ENCODE results near the gene GPRIN3. TPM values are rescaled to one million over a fixed set of nuclear protein-coding genes. Genes with fewer than 3 reads are reported as not detected.

The GPRIN3 gene
- total RNA-seq, 1 experiment from 2014 or later, result 0.48 TPM

GRCh38 chr4:89218587-89218986, 89.0 kb downstream of the GPRIN3 start:
- no peaks in the 10 kb centered on the region for H3K79me1 ChIP-seq (ENCODE audit: insufficient read depth, low read depth, low read length, poor library complexity, severe bottlenecking)
- no peaks in the 10 kb centered on the region for H3K79me2 ChIP-seq (ENCODE audit: insufficient read depth, low read length)
- no peak for TF ChIP-seq CTCF (conservative IDR thresholded peaks at IDR 0.05)
- no peaks in the 10 kb centered on the region for H4K20me1 ChIP-seq (ENCODE audit: control insufficient read depth, insufficient read depth, insufficient read length)
- H3K27me3 Mint-ChIP-seq (ENCODE audit: low read depth), result no peaks in the 10 kb centered on the region
- no peaks in the 10 kb centered on the region for H3K4me1 ChIP-seq (ENCODE audit: insufficient read depth, low read length)
- no peak overlapping the region for H3K23ac ChIP-seq (ENCODE audit: insufficient read length, low read depth, low read length)
- H2AFZ ChIP-seq (ENCODE audit: low read length), result no peak overlapping the region
- H2BK12ac ChIP-seq (ENCODE audit: insufficient read length, low read depth, low read length), result no peak overlapping the region
- no peak overlapping the region for H4K91ac ChIP-seq (ENCODE audit: insufficient read length, low read depth, low read length)
- no peaks in the 10 kb centered on the region for H3K27me3 ChIP-seq (ENCODE audit: insufficient read depth, low read length)
- H4K8ac ChIP-seq (replicated peaks; ENCODE audit: insufficient read length, low read depth, low read length), result no peak overlapping the region
- no peaks in the 10 kb centered on the region for H3K23me2 ChIP-seq (ENCODE audit: insufficient read length, low read depth, low read length, poor library complexity, severe bottlenecking)
- H3K4ac ChIP-seq (ENCODE audit: low read depth, low read length), result no peak overlapping the region
- H3K36me3 Mint-ChIP-seq (ENCODE audit: insufficient read depth in 1 of 3, low read depth in 3 of 3), result no peaks in the 10 kb centered on the region
- H3K18ac ChIP-seq (ENCODE audit: insufficient read length, low read depth, low read length), result no peak overlapping the region
- no peak overlapping the region for H2BK15ac ChIP-seq (ENCODE audit: low read depth, low read length)
- H3K4me3 Mint-ChIP-seq, result no peak overlapping the region
- WGBS (ENCODE audit: extremely low coverage, insufficient read length, low lambda C conversion rate), result no CpG with 5 or more reads among the region's 1 CpG
- DNase-seq, result no peak
- no peak overlapping the region for H3K4me2 ChIP-seq (ENCODE audit: insufficient read depth, insufficient read length, low read length)
- H3K4me1 Mint-ChIP-seq, result peaks cover 9 to 11% of the 10 kb centered on the region in 2 experiments
- H3K56ac ChIP-seq (ENCODE audit: insufficient read length, low read depth, low read length), result no peak overlapping the region
- no peak overlapping the region for H2AK5ac ChIP-seq (ENCODE audit: insufficient read length, low read length)
- no peak overlapping the region for H3K27ac Mint-ChIP-seq
- H2BK20ac ChIP-seq (ENCODE audit: low read depth, low read length, poor library complexity, severe bottlenecking), result no peak overlapping the region
- H4K5ac ChIP-seq (ENCODE audit: insufficient read length, low read depth, low read length), result no peak overlapping the region
- no peak overlapping the region for H3T11ph ChIP-seq (ENCODE audit: low read length)
- no peak overlapping the region for H3K14ac ChIP-seq (ENCODE audit: insufficient read depth, low read length)
- H3K9me3 ChIP-seq (ENCODE audit: control insufficient read depth, low read depth, low read length), result no peaks in the 10 kb centered on the region
- no peak overlapping the region for H2BK5ac ChIP-seq (ENCODE audit: insufficient read length, low read length)
- H3K9me3 Mint-ChIP-seq, result no peaks in the 10 kb centered on the region
- no peak overlapping the region for H3K27ac ChIP-seq (ENCODE audit: insufficient read length, low read depth, low read length)
- H3K9ac ChIP-seq (ENCODE audit: extremely low read depth, insufficient read length, low read length), result no peak overlapping the region
- no peak overlapping the region for H2BK120ac ChIP-seq (ENCODE audit: low read depth, low read length, poor library complexity, severe bottlenecking)

All from H9 (cell line).